ENCODE results near the gene UQCC3.
"Not testable (repeated sequence)": the region's sequence is repeated elsewhere in the genome, so short reads cannot be mapped to it uniquely, and the experiment has no call there.

UQCC3 gene

GRCh38 chr11:62666259-62666926 is 5.1 kb upstream of the UQCC3 start:
- no peak for DNase-seq

DNA sequence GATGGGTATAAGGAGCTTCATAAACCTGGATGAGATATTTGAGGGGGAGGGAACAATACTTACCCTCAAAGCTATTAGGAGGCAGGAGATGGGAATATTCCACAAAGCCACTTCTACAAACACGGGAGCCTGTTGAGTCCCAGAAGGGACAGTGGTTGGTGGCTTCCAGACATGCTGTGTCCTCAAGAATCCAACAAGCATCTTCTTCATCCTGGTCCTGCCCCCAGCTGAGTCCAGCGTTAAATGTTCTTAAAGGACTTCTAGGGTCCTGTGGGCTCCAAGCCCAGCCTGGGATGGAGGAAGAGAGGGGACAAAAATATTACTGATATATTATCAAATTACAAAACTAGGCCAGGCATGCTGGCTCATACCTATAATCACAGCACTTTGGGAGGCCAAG is 4.0 kb upstream of the UQCC3 start:
- DNase-seq: no peak

DNA sequence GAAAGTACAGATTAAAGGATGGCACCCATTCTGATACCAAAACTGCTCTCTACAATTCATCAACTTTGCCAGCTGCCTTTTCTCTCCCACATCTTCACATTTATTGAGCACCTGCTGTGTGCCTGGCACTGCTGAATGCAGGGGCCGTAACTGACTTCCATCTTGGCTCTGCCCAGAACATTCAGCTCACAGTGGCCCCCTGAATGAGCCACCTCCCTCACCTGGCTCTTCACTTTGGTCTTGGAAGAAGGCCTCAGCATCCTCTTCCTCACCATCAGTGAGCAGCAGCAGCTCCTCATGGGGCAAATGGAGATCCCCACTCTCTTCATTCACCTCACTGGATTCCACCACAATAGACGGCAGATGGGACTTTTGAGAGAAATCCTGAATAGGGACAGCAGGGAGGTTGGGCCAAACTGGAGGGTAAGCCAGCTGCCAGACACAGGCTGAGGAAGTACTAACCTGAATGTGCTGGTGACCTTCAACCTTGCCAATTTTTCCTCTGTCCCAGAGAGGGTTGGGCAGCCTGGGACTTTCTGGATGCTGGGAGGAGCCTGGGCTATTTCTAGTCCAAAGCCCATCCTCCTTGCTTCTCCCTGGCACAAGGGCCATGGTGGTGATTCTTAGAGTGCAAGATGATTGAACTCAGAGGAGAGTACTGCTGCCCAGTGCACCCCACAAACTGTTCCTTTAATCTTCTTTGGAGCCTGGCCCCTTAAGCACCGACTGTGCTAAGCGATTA is 1.9 kb upstream of the UQCC3 start:
- no peak for DNase-seq

GRCh38 chr11:62671236-62671607 is 251 bp upstream of the UQCC3 start:
- DNase-seq: no peak

GRCh38 chr11:62673196-62673525 is 1.7 kb downstream of the UQCC3 start:
- DNase-seq: no peak

DNA sequence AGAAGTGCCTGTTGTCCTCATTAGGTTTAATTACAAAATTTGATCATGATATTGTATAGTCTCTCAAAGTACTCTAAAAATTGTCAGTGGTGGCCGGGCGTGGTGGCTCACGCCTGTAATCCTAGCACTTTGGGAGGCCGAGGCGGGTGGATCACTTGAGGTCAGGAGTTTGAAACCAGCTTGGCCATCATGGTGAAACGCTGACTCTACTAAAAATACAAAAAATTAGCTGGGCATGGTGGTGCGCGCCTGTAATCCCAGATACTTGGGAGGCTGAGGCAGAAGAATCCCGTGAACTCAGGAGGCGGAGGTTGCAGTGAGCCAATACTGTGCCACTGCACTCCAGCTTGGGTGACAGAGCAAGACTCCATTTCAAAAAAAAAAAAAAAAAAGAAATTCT is 3.9 kb downstream of the UQCC3 start:
- DNase-seq: not testable (repeated sequence)

DNA sequence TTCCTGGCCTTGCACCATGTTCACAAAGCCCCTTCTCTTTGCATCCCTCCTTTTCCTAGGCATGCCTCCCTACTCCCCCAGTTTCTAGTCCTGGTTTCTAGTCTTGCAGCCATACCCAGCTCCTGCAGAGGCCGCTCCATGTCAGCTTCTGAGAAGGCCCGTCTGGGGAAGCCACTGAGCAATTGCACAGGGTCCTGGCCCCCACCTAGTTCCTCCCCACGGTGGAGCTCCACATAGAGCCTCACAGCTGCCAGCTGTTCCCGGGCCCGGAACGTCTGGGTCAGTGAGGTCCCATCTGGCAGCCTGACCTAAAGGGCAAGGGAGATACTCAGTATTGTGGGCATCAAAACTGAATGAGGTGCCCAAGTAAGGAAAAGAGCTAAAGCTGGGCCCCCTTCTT is 5.2 kb downstream of the UQCC3 start:
- no peak for DNase-seq

- DNase-seq: no peak
Observed at GRCh38 chr11:62677156-62677555, 5.7 kb downstream of the UQCC3 start.

DNA sequence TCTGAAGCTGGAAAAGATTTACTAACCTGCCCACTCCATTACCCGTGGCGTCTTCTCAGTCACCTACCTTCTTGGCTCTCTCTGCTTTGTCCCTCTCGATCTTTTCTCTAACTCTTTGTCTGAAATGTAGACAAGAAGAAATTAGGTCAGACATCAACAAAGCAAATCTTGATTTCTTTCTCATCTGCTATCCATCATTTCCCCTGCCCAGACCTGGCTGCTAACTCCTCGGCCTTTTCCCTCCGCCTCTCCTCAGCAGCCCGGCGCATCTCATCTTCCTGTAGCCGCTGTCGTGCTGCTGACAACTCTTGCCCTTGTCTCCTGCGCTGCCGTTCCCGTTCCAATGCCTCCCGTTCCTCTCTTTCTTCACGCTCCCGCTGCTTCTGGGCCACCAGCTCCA is 6.2 kb downstream of the UQCC3 start:
- no peak for DNase-seq

- DNase-seq: no peak
Observed at GRCh38 chr11:62678433-62678769, 6.9 kb downstream of the UQCC3 start.

- peak; percentile 78 for DNase-seq
Observed at GRCh38 chr11:62678770-62679696, 7.6 kb downstream of the UQCC3 start, which contains the start of gene UBXN1. UBXN1 (minus strand) TSS chr11:62679073; CDS start chr11:62678923, 150 bp downstream.

DNA sequence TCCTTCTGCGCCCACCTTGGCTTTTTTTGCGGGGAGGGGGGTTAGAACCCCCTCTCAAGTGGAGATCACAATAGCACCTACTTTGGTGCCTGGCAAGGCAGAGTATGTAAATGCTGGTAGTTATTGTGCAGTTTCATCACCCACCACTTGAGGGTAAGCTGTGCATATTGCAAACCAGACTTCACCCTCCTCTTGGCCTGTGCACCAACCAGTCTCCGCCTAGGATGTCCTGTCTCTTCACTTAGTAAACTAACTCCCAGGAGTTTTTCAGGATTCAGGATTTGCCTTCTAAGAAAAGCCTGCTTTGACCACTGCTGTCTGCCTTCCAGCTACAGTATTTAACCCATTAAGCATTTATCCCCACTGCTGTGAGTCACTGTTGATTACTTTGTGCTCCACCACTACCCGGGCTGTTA is 9.4 kb downstream of the UQCC3 start:
- peak; percentile 41 for DNase-seq

- DNase-seq: no peak
Observed at GRCh38 chr11:62682518-62682917, 11.0 kb downstream of the UQCC3 start.

GRCh38 chr11:62687508-62688396 is 16.3 kb downstream of the UQCC3 start:
- DNase-seq: no peak

GRCh38 chr11:62688491-62688890 is 17.0 kb downstream of the UQCC3 start:
- DNase-seq: no peak

- no peak for DNase-seq
Observed at GRCh38 chr11:62689421-62690183, 18.1 kb downstream of the UQCC3 start, which contains the start of gene LRRN4CL. LRRN4CL (minus strand) TSS chr11:62689530; CDS start chr11:62688508, 1,022 bp downstream.

DNA sequence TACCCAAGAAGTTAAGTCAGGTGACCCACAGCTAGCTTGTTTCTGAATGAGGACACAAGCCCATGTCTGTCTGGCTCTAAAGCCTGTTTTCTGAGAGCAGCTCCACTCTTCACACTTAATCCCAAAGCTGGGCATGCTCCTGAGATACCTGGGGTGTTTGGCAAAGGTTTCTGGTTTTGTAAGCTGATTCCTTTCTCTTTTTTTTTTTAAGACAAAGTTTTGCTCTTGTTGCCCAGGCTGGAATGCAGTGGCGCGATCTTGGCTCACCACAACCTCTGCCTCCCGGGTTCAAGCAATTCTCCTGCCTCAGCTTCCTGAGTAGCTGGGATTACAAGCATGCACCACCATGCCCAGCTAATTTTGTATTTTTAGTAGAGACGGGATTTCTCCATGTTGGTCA is 22.2 kb downstream of the UQCC3 start:
- not testable (repeated sequence) for DNase-seq

- peak; percentile 42 for DNase-seq
Observed at GRCh38 chr11:62694455-62695167, 23.1 kb downstream of the UQCC3 start.

- DNase-seq: no peak
Observed at GRCh38 chr11:62702246-62702645, 30.8 kb downstream of the UQCC3 start.

DNA sequence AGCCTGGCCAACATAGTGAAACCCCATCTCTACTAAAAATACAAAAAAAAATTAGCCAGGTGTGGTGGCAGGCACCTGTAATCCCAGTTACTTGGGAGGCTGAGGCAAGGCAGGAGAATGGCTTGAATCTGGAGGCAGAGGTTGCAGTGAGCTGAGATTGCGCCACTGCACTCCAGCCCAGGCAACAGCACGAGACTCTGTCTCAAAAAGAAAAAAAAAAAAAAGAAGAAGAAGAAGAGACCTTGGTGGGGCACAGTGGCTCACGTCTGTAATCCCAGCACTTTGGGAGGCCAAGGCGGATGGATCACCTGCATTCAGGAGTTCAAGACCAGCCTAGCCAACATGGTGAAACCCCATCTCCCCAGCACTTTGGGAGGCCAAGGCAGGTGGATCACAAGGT is 32.4 kb downstream of the UQCC3 start:
- DNase-seq: not testable (repeated sequence)

- peak; percentile 18 for DNase-seq
Observed at GRCh38 chr11:62705413-62705812, 33.9 kb downstream of the UQCC3 start.
